ENCODE data around the gene MAPKAP1. TPM values are rescaled to one million over a fixed set of nuclear protein-coding genes. Genes with fewer than 3 reads are reported as not detected.

Gene MAPKAP1
- total RNA-seq, 2 donors from 2014 or later: 54.9 to 70.1 TPM

GRCh38 chr9:125534971-125535701 is 171.9 kb downstream of the MAPKAP1 start:
- Histone ChIP-seq H3K9me3 (no peaks in the 10 kb centered on the region), H3K4me3 (no peak overlapping the region), H3K27ac (no peak overlapping the region), H3K9ac (ENCODE audit: low read depth in 2 of 2, low read length in 2 of 2) (no peak overlapping the region), H3K36me3 (no peaks in the 10 kb centered on the region), H3K4me1 (no peaks in the 10 kb centered on the region), H3K27me3 (no peaks in the 10 kb centered on the region)
- no peak for TF ChIP-seq CTCF (IDR thresholded peaks at IDR 0.05)
- intact Hi-C loops (cut with DNase I): no loop called here
- DNase-seq: no peak

GRCh38 chr9:125532812-125533594 is 174.0 kb downstream of the MAPKAP1 start:
- Histone ChIP-seq H3K9me3 (no peaks in the 10 kb centered on the region), H3K4me3 (no peak overlapping the region), H3K36me3 (no peaks in the 10 kb centered on the region), H3K4me1 (no peaks in the 10 kb centered on the region), H3K27me3 (no peaks in the 10 kb centered on the region), H3K27ac (no peak overlapping the region), H3K9ac (ENCODE audit: low read depth in 2 of 2, low read length in 2 of 2) (no peak overlapping the region)
- no peak for DNase-seq
- intact Hi-C loops (cut with DNase I): no loop called here
- no peak for TF ChIP-seq CTCF (IDR thresholded peaks at IDR 0.05)

GRCh38 chr9:125532412-125532811 is 174.6 kb downstream of the MAPKAP1 start:
- H3K9ac ChIP-seq (ENCODE audit: low read depth in 2 of 2, low read length in 2 of 2): no peak overlapping the region
- H3K4me3 ChIP-seq: no peak overlapping the region
- DNase-seq: no peak
- intact Hi-C loops (cut with DNase I): no loop called here
- H3K9me3 ChIP-seq: no peaks in the 10 kb centered on the region
- no peaks in the 10 kb centered on the region for H3K36me3 ChIP-seq
- no peak for TF ChIP-seq CTCF (IDR thresholded peaks at IDR 0.05)
- no peaks in the 10 kb centered on the region for H3K4me1 ChIP-seq
- H3K27me3 ChIP-seq: no peaks in the 10 kb centered on the region
- no peak overlapping the region for H3K27ac ChIP-seq

- intact Hi-C loops (cut with DNase I): no loop called here
- Histone ChIP-seq H3K27me3 (no peaks in the 10 kb centered on the region), H3K4me3 (no peak overlapping the region), H3K4me1 (no peaks in the 10 kb centered on the region), H3K36me3 (no peaks in the 10 kb centered on the region), H3K9me3 (no peaks in the 10 kb centered on the region), H3K9ac (ENCODE audit: low read depth in 2 of 2, low read length in 2 of 2) (no peak overlapping the region), H3K27ac (peak overlapping the region; percentile 56)
- TF ChIP-seq CTCF (IDR thresholded peaks at IDR 0.05): no peak
- no peak for DNase-seq
Measured at GRCh38 chr9:125529589-125530515, 177.2 kb downstream of the MAPKAP1 start.

GRCh38 chr9:125529107-125529506 is 177.9 kb downstream of the MAPKAP1 start:
- Histone ChIP-seq H3K36me3 (no peaks in the 10 kb centered on the region), H3K4me1 (no peaks in the 10 kb centered on the region), H3K27ac (no peak overlapping the region), H3K9me3 (no peaks in the 10 kb centered on the region), H3K9ac (ENCODE audit: low read depth in 2 of 2, low read length in 2 of 2) (no peak overlapping the region), H3K4me3 (no peak overlapping the region), H3K27me3 (no peaks in the 10 kb centered on the region)
- intact Hi-C loops (cut with DNase I): no loop called here
- DNase-seq: no peak
- no peak for TF ChIP-seq CTCF (IDR thresholded peaks at IDR 0.05)

Measured in colonic mucosa (tissue), 4 donors.